HG03575 (cell line): ENCODE data around the gene IL13.

Experiments used
- ATAC-seq: cut with Tn5 transposase; IDR thresholded peaks from one replicate; pipeline ENCODE4 v1.9.1; 2021; ENCODE audit not compliant: unreplicated experiment, insufficient number of reproducible peaks, low FRiP score; ENCODE audit errors: extremely low read depth

The IL13 gene

GRCh38 chr5:132667761-132668705, 10.1 kb downstream of the IL13 start:
- no peak for ATAC-seq

GRCh38 chr5:132668706-132669454, 10.9 kb downstream of the IL13 start:
- ATAC-seq, result no peak

DNA sequence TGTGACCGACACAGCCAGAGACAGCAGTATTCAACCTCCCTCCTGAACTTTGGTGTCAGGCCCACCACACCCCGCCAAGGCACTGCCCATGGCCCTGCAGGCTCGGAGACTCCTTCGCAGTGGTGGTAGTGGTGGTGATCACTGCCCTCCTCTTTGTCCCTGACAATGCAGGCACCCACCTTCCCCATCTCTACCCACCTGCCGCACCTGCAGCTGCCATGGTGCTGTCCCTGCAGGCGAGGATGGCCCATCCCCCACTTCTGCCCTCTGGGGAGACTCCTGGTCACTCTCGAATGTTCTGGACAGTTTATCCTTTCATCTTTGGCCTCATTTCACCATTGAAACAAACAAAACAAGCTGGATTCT, 11.5 kb downstream of the IL13 start:
- ATAC-seq, result no peak

- ATAC-seq, result no peak
Measured at GRCh38 chr5:132669966-132670882, 12.3 kb downstream of the IL13 start.

DNA sequence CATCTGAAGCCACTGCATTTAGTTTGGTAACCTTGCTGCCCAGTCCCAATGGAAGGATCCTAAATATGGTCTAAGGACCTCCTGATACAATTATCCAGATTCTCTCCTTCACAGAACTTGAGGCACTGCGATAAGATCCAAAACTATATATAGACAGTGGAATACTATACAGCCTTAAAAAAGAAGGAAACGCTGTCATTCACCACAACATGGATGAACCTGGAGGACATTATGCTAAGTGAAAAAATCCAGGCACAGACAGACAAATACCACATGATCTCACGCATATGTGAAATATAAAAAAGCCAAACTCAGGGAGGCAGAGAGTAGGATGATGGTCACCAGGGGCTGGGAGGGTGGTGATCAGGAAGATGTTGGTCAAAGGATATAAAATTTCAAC, 13.0 kb downstream of the IL13 start:
- no peak for ATAC-seq

DNA sequence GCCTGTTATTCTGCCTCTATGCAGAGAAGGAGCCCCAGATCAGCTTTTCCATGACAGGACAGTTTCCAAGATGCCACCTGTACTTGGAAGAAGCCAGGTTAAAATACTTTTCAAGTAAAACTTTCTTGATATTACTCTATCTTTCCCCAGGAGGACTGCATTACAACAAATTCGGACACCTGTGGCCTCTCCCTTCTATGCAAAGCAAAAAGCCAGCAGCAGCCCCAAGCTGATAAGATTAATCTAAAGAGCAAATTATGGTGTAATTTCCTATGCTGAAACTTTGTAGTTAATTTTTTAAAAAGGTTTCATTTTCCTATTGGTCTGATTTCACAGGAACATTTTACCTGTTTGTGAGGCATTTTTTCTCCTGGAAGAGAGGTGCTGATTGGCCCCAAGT, 15.5 kb downstream of the IL13 start:
- no peak for ATAC-seq

DNA sequence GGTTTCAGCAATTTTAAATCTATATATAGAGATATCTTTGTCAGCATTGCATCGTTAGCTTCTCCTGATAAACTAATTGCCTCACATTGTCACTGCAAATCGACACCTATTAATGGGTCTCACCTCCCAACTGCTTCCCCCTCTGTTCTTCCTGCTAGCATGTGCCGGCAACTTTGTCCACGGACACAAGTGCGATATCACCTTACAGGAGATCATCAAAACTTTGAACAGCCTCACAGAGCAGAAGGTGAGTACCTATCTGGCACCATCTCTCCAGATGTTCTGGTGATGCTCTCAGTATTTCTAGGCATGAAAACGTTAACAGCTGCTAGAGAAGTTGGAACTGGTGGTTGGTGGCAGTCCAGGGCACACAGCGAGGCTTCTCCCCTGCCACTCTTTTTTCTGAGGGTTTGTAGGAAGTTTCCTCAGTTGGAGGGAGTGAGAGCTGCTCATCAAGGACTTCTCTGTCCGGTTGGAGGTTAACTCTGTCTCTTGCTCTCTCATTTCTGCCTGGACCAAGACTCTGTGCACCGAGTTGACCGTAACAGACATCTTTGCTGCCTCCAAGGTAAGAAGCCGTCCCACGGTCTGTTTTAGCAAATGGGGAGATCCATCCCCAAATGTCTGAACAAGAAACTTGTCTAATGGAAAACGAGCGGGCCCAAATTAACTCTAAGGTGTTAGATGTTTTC, 16.1 kb downstream of the IL13 start, which contains the start of gene IL4:
Gene IL4, plus strand, starts transcription at position 51 of the 692 bp plus-strand sequence. Its CDS starts 62 bp downstream, at position 113.
- ATAC-seq, result no peak

GRCh38 chr5:132674671-132675506, 16.9 kb downstream of the IL13 start:
- ATAC-seq, result peak; percentile 67

DNA sequence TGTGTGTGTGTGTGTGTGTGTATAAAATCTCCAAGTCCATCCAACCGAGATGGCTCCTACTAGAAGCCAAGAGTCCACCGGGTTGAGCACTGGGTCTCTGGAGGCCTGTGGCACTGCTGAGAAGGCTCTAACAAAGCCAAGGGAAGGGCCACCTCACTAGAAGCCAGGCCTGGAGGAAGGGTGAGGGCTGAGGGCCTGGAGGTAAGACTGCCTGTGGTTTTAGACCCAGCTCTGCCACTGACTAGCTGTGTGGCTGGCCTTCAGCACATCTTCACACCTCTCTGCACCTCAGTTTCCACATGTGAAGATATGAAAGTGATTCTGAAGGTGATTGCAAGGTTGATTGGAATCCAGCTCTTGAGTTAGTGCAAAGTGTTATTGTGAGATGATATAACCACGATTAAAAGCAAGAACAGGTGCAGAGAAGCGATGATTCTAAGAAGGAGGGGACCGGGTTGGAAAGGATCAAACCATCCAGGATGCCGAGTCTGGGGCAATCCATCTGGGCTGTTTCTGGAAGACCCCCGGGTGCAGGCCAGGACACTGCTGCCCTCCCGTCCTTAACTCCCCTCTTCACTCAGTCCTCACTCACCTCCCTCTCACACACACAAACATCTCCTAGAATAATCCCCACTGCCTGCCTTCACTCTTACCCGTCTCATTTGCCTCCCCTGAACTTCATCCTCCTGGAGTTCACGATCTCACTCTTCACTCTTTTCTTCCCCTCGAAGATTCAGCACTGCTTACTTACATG, 18.1 kb downstream of the IL13 start:
- ATAC-seq, result no peak

DNA sequence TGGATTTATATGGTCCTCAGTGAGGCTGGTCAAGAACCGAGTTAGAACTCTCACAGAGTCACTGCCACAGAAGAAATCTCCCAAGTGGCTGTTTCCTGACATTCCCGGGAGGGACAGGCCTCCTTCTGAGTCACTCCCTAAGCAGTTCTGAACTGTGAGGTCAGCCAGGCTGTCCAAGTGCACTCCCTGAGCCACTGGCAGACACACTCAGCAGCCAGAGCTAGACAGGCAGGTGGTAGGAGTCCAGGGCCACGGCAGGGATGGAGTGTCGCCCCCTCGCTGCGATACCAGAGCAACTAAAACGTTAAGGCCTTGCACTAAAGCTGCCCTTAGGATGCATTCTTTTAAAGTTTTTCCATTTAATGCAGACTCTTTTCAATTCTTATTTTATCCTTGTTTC, 19.2 kb downstream of the IL13 start:
- ATAC-seq, result no peak

GRCh38 chr5:132677682-132678400, 19.9 kb downstream of the IL13 start:
- no peak for ATAC-seq

GRCh38 chr5:132678735-132679134, 20.8 kb downstream of the IL13 start:
- ATAC-seq, result no peak

GRCh38 chr5:132679166-132679565, 21.2 kb downstream of the IL13 start:
- no peak for ATAC-seq

GRCh38 chr5:132679717-132680380, 21.9 kb downstream of the IL13 start:
- ATAC-seq, result no peak

- ATAC-seq, result no peak
Measured at GRCh38 chr5:132680780-132681475, 23.0 kb downstream of the IL13 start.

- no peak for ATAC-seq
Measured at GRCh38 chr5:132681476-132681831, 23.5 kb downstream of the IL13 start.
